ELR (cell line): ENCODE data around the gene CHRD.

ENCODE experiments used
- DNase-seq: peaks from one replicate; pipeline ENCODE4 v3.0.0-alpha.2; 2015; ENCODE audit warnings: low read depth

Gene CHRD

GRCh38 chr3:184379358-184380184 is at the start of gene CHRD:
Gene CHRD, plus strand, starts transcription at chr3:184380054. Its CDS starts 265 bp downstream, at chr3:184380319.
- DNase-seq, result no peak

- peak; percentile 98 for DNase-seq
Measured at GRCh38 chr3:184332370-184333090, 47.3 kb upstream of the CHRD start.

DNA sequence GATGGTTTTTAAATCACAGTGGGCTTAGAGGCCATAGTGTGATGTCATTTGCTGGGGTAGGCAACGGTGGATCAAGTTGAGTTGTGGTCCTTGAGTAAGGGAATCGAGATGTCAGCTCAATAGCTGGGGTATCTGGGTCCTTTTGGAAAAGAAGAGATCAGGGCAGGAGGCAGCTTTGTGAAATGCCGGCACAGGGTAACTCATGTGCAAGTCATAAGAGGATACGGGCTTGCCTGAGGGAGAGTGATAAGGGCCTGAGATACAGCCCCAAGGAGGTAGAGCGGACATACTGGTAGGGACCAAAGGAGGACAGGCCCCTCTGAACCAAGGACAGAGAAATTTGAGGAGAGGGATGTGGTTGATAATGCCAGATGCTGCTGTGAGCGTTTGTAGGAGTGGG is 46.7 kb upstream of the CHRD start:
- DNase-seq, result peak; percentile 34

GRCh38 chr3:184333700-184334099 is 46.2 kb upstream of the CHRD start:
- DNase-seq, result no peak

GRCh38 chr3:184334470-184335158 is 45.2 kb upstream of the CHRD start:
- peak; percentile 97 for DNase-seq

DNA sequence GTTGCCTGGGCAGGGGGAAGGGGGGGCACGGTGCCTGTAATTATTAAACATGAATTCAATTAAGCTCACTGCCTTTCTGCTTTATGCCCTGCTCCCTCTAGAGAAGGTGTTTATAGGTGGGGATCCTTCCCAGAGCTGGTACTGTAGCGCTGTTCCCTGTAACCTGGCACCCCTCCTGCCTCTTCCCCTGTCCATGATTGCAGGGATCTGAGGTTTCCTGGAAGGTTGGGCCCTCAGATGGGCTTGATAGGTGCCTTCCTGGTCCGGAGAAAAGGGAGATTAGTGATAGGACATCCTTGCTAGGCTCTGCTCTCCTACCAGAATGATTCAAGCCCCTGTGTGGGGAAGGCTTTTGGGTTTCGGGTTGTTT is 44.6 kb upstream of the CHRD start:
- DNase-seq, result peak; percentile 43

DNA sequence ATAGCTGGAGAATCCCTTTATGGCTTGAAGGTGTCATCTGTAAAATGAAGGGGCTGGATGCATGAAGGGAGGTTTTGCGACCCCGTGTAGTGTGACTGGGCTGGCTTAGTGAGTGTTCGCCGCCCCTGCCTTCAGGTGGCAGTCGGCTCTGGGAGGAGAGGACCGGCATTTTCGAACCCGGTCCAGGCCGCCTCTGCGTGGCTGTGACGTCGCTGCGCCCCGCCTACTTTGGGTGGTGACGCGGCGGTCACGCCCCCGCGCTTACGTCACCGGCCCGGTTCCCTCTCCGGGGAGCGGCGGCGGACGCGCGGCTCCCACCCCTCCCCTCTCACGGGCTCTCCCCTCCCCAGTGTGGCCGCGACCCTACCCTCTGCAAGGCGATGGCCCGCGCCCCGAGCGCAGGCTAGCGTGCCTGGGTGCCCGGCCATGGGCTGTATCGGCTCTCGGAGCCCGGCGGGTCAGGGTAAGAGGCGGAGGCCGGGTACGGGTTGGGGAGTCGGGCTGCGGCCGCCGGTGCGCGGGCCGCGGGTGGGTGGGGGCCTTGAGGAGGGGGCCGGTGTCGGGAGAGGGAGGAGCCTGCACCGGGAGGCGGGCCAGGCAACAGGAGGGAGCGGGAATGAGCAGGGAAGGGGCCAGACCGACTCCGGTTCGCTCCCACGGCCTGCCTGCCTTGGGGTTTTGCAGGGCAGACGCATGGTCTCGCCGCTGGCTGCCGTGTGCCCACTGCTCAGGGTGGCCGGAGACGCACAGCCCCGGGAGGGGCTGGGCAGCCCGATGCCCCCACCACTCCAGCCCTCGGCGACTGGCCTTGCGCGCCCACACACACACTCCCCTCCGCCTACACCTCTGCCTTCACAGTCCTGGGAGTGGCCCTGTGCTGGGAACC is 44.0 kb upstream of the CHRD start:
- peak; percentile 87 for DNase-seq

- DNase-seq, result peak; percentile 72
Measured at GRCh38 chr3:184336547-184337398, 43.1 kb upstream of the CHRD start.

DNA sequence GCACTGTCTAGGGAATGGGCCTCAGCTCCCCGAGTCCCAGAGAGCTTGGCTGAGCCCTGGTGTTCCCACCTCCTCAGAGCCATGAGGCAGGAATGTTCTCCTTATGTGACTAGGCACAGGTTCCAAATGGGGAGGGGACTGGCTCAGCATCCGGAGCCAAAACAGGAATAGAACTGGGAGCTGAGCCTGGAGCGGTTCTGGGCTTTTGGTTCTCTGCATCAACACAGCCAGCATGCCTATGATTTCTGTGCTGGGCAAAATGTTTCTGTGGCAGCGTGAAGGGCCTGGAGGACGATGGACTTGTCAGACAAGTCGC is 42.5 kb upstream of the CHRD start, which contains the start of gene FAM131A:
Gene FAM131A, plus strand, starts transcription at position 202 of the 316 bp plus-strand sequence. Its CDS starts 31 bp downstream, at position 233.
- no peak for DNase-seq

DNA sequence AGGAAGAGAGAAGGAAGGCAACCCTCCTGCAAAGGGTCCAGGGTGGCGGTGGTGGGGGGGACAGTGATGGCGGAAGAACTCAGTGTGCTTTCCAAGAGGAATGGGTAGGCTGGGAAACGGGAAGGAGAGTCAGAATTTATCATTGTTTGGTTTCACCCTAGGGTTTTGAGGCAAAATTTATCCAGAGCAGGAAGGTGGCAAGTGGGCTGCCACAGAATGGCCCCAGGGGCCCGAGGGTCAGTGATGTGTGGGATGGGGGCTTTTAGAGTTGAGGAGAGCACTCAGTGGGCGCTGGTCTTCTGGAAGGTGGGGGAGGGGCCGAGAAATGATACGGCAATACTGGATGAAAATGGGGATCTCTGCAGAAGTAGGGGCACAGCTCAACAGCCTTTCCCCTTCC is 41.9 kb upstream of the CHRD start:
- no peak for DNase-seq

DNA sequence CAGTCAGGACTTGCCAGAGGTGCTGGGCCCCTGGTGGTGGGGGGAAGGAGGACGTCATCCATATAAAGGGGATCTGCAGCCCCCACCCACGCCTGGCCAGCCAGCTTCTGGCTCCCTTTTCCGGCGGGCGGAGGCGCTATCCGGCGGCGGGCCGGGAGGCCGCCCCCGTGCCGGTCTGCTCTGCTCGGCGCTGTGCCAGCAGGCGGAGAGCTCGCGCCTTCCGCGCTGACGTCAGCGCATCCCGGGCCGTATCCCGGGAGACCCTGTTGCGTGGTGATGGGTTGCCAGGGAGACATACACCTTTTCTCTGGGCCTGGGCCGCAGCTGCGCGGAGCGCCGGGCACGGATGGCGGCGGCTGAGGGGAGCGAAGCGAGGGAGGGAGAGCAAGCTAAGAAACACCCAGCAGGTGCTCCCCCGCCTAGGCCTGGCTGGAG is 41.3 kb upstream of the CHRD start:
- no peak for DNase-seq

DNA sequence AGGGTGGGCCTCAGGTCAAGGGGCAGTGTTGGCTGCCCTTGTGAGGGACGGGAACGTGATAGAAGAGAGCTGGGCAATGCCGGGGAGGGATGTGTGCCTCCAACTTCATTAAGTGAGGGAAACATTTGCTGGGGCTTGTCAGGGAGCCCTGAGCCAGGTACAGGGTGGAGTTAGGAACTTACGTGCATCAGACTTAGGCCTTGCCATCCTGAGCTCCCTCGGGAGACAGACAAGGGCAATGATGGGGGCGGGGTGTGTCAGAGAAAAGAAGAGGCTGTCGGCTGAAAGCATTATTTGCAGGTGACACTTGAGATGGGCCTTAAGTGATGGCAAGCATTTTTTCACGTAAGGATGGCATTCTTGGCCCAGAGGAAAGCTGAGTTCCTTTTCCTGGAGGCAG is 40.9 kb upstream of the CHRD start:
- DNase-seq, result no peak

DNA sequence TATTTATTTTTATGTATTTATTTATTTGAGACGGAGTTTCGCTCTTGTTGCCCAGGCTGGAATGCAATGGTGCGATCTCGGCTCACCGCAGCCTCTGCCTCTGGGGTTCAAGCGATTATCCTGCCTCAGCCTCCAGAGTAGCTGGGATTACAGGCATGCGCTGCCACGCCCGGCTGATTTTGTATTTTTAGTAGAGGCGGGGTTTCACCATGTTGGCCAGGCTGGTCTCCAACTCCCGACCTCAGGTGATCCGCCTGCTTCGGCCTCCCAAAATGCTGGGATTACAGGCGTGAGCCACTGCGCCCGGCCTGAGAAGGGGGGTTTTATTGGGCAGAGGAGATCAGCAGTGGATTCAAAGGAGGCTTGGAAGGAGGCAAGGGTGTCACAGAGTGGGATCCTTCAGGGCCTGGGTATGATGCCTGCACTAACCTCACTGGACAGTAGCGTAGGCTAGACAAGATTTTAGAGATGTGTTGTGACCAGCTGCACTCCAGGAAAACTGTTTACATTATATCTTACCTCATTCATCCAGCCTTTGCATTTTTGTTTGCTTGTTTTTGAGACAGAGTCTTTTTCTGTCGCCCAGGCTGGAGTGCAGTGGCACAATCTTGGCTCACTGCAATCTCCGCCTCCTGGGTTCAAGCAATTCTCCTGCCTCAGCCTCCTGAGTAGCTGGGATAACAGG is 40.3 kb upstream of the CHRD start:
- peak; percentile 29 for DNase-seq

DNA sequence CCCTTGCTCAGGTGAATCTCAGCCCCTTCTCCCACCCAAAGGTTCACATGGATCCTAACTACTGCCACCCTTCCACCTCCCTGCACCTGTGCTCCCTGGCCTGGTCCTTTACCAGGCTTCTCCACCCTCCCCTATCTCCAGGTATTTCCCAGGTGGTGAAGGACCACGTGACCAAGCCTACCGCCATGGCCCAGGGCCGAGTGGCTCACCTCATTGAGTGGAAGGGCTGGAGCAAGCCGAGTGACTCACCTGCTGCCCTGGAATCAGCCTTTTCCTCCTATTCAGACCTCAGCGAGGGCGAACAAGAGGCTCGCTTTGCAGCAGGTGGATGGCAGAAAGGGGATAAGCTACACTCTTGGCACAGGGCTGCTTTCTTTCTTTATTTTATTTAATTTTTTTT is 37.9 kb upstream of the CHRD start:
- DNase-seq, result no peak

DNA sequence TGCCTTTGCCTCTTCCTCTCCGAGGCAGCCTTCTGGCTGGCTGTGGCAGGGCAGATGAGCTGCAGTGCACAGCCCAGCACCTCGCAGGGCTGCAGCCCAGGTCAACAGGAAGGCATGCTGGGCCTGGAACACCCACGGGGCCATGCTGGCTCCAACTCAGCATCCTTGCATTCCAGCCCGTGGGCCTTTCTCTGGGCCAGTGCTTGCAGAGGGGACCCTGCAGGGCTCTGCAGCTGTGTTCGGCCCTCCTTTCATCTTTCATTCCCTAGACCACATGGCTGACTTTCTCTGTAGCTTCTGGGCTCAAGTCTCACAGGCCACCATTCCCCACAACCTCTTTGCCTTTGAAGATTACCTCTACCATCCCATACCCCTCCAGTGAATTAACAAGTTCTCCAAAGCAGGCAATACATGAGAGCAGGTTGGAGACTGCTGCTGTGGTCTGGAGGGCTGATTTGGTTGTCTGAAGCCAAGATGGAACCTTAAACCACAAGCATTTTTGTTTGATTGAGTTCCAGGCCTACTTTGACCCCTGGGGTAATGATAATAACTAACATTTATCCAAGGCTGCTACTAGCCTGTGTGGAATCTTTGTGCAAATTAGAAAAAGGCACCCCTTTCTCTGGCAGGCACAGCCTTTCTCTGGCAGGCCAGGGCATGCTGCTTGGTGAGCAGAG is 36.5 kb upstream of the CHRD start:
- DNase-seq, result no peak

- no peak for DNase-seq
Measured at GRCh38 chr3:184344579-184345316, 35.1 kb upstream of the CHRD start.

DNA sequence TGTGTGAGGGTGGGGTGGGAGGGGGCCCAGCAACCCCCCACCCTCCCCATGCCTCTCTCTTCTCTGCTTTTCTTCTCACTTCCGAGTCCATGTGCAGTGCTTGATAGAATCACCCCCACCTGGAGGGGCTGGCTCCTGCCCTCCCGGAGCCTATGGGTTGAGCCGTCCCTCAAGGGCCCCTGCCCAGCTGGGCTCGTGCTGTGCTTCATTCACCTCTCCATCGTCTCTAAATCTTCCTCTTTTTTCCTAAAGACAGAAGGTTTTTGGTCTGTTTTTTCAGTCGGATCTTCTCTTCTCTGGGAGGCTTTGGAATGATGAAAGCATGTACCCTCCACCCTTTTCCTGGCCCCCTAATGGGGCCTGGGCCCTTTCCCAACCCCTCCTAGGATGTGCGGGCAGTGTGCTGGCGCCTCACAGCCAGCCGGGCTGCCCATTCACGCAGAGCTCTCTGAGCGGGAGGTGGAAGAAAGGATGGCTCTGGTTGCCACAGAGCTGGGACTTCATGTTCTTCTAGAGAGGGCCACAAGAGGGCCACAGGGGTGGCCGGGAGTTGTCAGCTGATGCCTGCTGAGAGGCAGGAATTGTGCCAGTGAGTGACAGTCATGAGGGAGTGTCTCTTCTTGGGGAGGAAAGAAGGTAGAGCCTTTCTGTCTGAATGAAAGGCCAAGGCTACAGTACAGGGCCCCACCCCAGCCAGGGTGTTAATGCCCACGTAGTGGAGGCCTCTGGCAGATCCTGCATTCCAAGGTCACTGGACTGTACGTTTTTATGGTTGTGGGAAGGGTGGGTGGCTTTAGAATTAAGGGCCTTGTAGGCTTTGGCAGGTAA is 34.3 kb upstream of the CHRD start:
- peak; percentile 79 for DNase-seq
